Neural crest cell (in vitro differentiated cells): Measurements from ENCODE around the gene CACNA1E. TPM values are rescaled to one million over a fixed set of nuclear protein-coding genes. Genes with fewer than 3 reads are reported as not detected.

ENCODE experiments used
- DNase-seq: peaks from one replicate; pipeline ENCODE4 v3.0.0; 2021; ENCODE audit warnings: low read depth, mixed read lengths, low spot score
- H3K27ac Mint-ChIP-seq: one replicate; pipeline ENCODE4 v1.8.0; 2021; ENCODE audit warnings: mild to moderate bottlenecking, mixed read lengths; ENCODE audit not compliant: unreplicated experiment
- H3K27me3 Mint-ChIP-seq: 2 replicates; pipeline ENCODE4 v1.8.0; 2021; ENCODE audit warnings: low read depth, mild to moderate bottlenecking, mixed read lengths
- H3K36me3 Mint-ChIP-seq: 2 replicates; pipeline ENCODE4 v1.8.0; 2021; ENCODE audit warnings: low read depth, mild to moderate bottlenecking, mixed read lengths
- H3K4me1 Mint-ChIP-seq: 2 replicates; pipeline ENCODE4 v1.8.0; 2021; ENCODE audit warnings: mixed read lengths
- H3K4me3 Mint-ChIP-seq: one replicate; pipeline ENCODE4 v1.8.0; 2021; ENCODE audit warnings: mild to moderate bottlenecking, mixed read lengths
- H3K9me3 Mint-ChIP-seq: 2 replicates; pipeline ENCODE4 v1.8.0; 2021; ENCODE audit warnings: mixed read lengths
- CTCF ChIP-seq: fragments of 200-600 bp; sonication (generic); conservative IDR thresholded peaks from 2 replicates; pipeline ENCODE4 v1.5.0; 2021; ENCODE audit warnings: antibody characterized with exemption, mild to moderate bottlenecking
- total RNA-seq: library from RNA; stranded (reverse); gene quantifications from 2 replicates; pipeline ENCODE4 v1.2.1, GENCODE V29; 2021

The CACNA1E gene
- total RNA-seq, 1 donor from 2014 or later, result 1.3 TPM

GRCh38 chr1:181855380-181855779, 372.1 kb downstream of the CACNA1E start:
- H3K27me3 Mint-ChIP-seq, result peaks cover 2% of the 10 kb centered on the region
- H3K4me1 Mint-ChIP-seq, result no peaks in the 10 kb centered on the region
- TF ChIP-seq CTCF, result no peak
- peaks cover 19% of the 10 kb centered on the region for H3K9me3 Mint-ChIP-seq
- DNase-seq, result no peak
- no peaks in the 10 kb centered on the region for H3K36me3 Mint-ChIP-seq
- no peak overlapping the region for H3K27ac Mint-ChIP-seq
- no peak overlapping the region for H3K4me3 Mint-ChIP-seq
